IMR-90 (cell line): ENCODE results near the gene BSCL2. TPM values are rescaled to one million over a fixed set of nuclear protein-coding genes. Genes with fewer than 3 reads are reported as not detected.

Experiments used
- ATAC-seq: fragments of 200-7000 bp; cut with Tn5 transposase; 2 replicates; pipeline ENCODE4 v1.9.1; 2020; ENCODE audit warnings: low read depth, mild to moderate bottlenecking, moderate library complexity
- BruUV-seq: library from RNA; stranded (reverse); fragments of 400-500 nt; replicated peaks from 2 replicates; lab custom pipeline; 2021; lab: Mats Ljungman, UMichigan
- CTCF ChIA-PET: fragments of 300-600 bp; formaldehyde crosslinking; extraction: SDS; loops from one replicate; lab custom pipeline; 2021; ENCODE audit warnings: antibody characterized with exemption; lab: Yijun Ruan, JAX
- POLR2A ChIA-PET: fragments of 300-600 bp; sonication (Branson Sonifier 250); formaldehyde crosslinking; loops from one replicate; lab custom pipeline; 2022; ENCODE audit warnings: antibody characterized with exemption; ENCODE audit not compliant: unreplicated experiment; lab: Charles Lee
- DNase-seq: peaks from one replicate; pipeline ENCODE4 v3.0.0; 2013
- H2AFZ ChIP-seq: replicated peaks from 2 replicates; pipeline ENCODE3; 2013; ENCODE audit warnings: low read length, mild to moderate bottlenecking; ENCODE audit not compliant: poor library complexity
- H2AK5ac ChIP-seq: 2 replicates; pipeline ENCODE4 v1.6.1; 2013; ENCODE audit warnings: low read depth, low read length, inconsistent platforms
- H2AK9ac ChIP-seq: replicated peaks from 2 replicates; pipeline ENCODE3; 2013; ENCODE audit warnings: mild to moderate bottlenecking, low read depth, low read length, moderate library complexity; ENCODE audit not compliant: poor library complexity
- H2BK120ac ChIP-seq: 2 replicates; pipeline ENCODE4 v1.6.1; 2013; ENCODE audit warnings: low read depth, low read length, inconsistent platforms
- H2BK15ac ChIP-seq: 3 replicates; pipeline ENCODE4 v1.6.1; 2013; ENCODE audit warnings: low read depth, low read length, inconsistent platforms
- H2BK20ac ChIP-seq: 2 replicates; pipeline ENCODE4 v1.6.1; 2013; ENCODE audit warnings: low read depth, mild to moderate bottlenecking, inconsistent platforms, low read length, moderate library complexity
- H2BK5ac ChIP-seq: 2 replicates; pipeline ENCODE4 v1.6.1; 2013; ENCODE audit warnings: mild to moderate bottlenecking, low read depth, low read length, inconsistent platforms; ENCODE audit not compliant: poor library complexity, severe bottlenecking
- H3K14ac ChIP-seq: replicated peaks from 2 replicates; pipeline ENCODE4 v1.6.1; 2013; ENCODE audit warnings: low read depth, low read length, inconsistent platforms
- H3K18ac ChIP-seq: 2 replicates; pipeline ENCODE4 v1.6.1; 2013; ENCODE audit warnings: low read depth, low read length, control low read depth
- H3K23ac ChIP-seq: 2 replicates; pipeline ENCODE4 v1.6.1; 2013; ENCODE audit warnings: low read depth, low read length, inconsistent platforms
- H3K27ac ChIP-seq: 2 replicates; pipeline ENCODE4 v1.5.1; 2013; ENCODE audit warnings: mild to moderate bottlenecking, control low read depth, low read length; ENCODE audit not compliant: insufficient read depth
- H3K27me3 ChIP-seq: 2 replicates; pipeline ENCODE4 v1.6.1; 2013; ENCODE audit warnings: low read length; ENCODE audit not compliant: control insufficient read depth, insufficient read depth
- H3K36me3 ChIP-seq: 2 replicates; pipeline ENCODE4 v1.6.1; 2013; ENCODE audit warnings: low read length, mixed read lengths; ENCODE audit not compliant: control insufficient read depth, insufficient read depth
- H3K4ac ChIP-seq: 2 replicates; pipeline ENCODE4 v1.6.1; 2013; ENCODE audit warnings: low read depth, low read length, inconsistent platforms
- H3K4me1 ChIP-seq: 2 replicates; pipeline ENCODE4 v1.6.1; 2013; ENCODE audit warnings: low read length, mixed read lengths; ENCODE audit not compliant: control insufficient read depth, insufficient read depth
- H3K4me2 ChIP-seq: 2 replicates; pipeline ENCODE4 v1.6.1; 2013; ENCODE audit warnings: low read depth, mild to moderate bottlenecking, control low read depth, low read length, moderate library complexity
- H3K4me3 ChIP-seq: 2 replicates; pipeline ENCODE4 v1.5.1; 2013; ENCODE audit warnings: low read depth, mild to moderate bottlenecking, control low read depth, low read length, moderate library complexity; ENCODE audit not compliant: insufficient read depth
- H3K56ac ChIP-seq: 2 replicates; pipeline ENCODE4 v1.6.1; 2013; ENCODE audit warnings: low read length, inconsistent platforms; ENCODE audit not compliant: insufficient read depth; ENCODE audit errors: extremely low read depth
- H3K79me1 ChIP-seq, 2 experiments: 2 replicates each; pipeline ENCODE4 v1.6.1; 2013; ENCODE audit warnings: low read length in 2 of 2, inconsistent platforms in 1 of 2, low read depth in 1 of 2
- H3K9ac ChIP-seq: 2 replicates; pipeline ENCODE4 v1.6.1; 2013; ENCODE audit warnings: low read depth, low read length, control low read depth
- H3K9me1 ChIP-seq: 2 replicates; pipeline ENCODE4 v1.6.1; 2013; ENCODE audit warnings: low read length, inconsistent platforms; ENCODE audit not compliant: insufficient read depth
- H3K9me3 ChIP-seq: 2 replicates; pipeline ENCODE4 v1.6.1; 2013; ENCODE audit warnings: low read length; ENCODE audit not compliant: control insufficient read depth, insufficient read depth
- H4K20me1 ChIP-seq: 2 replicates; pipeline ENCODE4 v1.6.1; 2013; ENCODE audit warnings: low read length, inconsistent platforms; ENCODE audit not compliant: insufficient read depth
- H4K5ac ChIP-seq: 2 replicates; pipeline ENCODE4 v1.6.1; 2013; ENCODE audit warnings: mild to moderate bottlenecking, low read depth, low read length, control low read depth
- H4K8ac ChIP-seq, 2 experiments: 2 replicates each; pipeline ENCODE4 v1.6.1; 2013; ENCODE audit warnings: low read depth in 2 of 2, low read length in 2 of 2, control low read depth in 1 of 2, inconsistent platforms in 1 of 2
- H4K91ac ChIP-seq: 2 replicates; pipeline ENCODE4 v1.6.1; 2013; ENCODE audit warnings: low read depth, low read length, inconsistent platforms; ENCODE audit not compliant: insufficient read depth
- BHLHE40 ChIP-seq: fragments of 150-350 bp; IDR thresholded peaks from 2 replicates; pipeline ENCODE4 v1.6.1; 2016; ENCODE audit warnings: mild to moderate bottlenecking, low read depth, low read length
- CHD1 ChIP-seq: IDR thresholded peaks from 2 replicates; pipeline ENCODE4 v1.6.1; 2012; ENCODE audit warnings: low read depth, low read length, improper control_type of control experiment
- CTCF ChIP-seq: conservative IDR thresholded peaks from 2 replicates; pipeline ENCODE4 v1.5.1; 2012; ENCODE audit warnings: mild to moderate bottlenecking, low read depth, low read length, improper control_type of control experiment
- MXI1 ChIP-seq: IDR thresholded peaks from 2 replicates; pipeline ENCODE4 v1.6.1; 2012; ENCODE audit warnings: low read depth, mild to moderate bottlenecking, low read length, moderate library complexity, borderline replicate concordance
- POLR2A ChIP-seq: IDR thresholded peaks from 2 replicates; pipeline ENCODE4 v1.6.1; 2012; ENCODE audit warnings: mild to moderate bottlenecking, low read depth, low read length
- RAD21 ChIP-seq: IDR thresholded peaks from 2 replicates; pipeline ENCODE4 v1.6.1; 2012; ENCODE audit warnings: low read length, improper control_type of control experiment
- USF2 ChIP-seq: fragments of 150-350 bp; IDR thresholded peaks from 2 replicates; pipeline ENCODE4 v1.6.1; 2017; ENCODE audit warnings: mild to moderate bottlenecking, antibody characterized with exemption, low read length, low read depth
- WGBS, 2 experiments: methylation state at CpG; one replicate each; pipeline versions ENCODE4 v1.1.5 to v1.1.7; 2013; ENCODE audit warnings: missing lambda C conversion rate in 2 of 2; ENCODE audit not compliant: insufficient read length in 1 of 2; ENCODE audit errors: extremely low coverage in 2 of 2; 5-methylcytosine and 5-hydroxymethylcytosine counted together
- dilution Hi-C: fragments of 300-500 bp; cut with HindIII; formaldehyde crosslinking; loops from one replicate; pipeline ENCODE4 v1.14.3; 2018; ENCODE audit warnings: low sequenced_read_pairs; ENCODE audit not compliant: unreplicated experiment
- in situ Hi-C: fragments of 300-500 bp; cut with MboI; formaldehyde crosslinking; loops from 3 replicates; pipeline ENCODE4 v1.14.3; 2019; ENCODE audit warnings: low sequenced_read_pairs, inconsistent platforms, mixed read lengths
- intact Hi-C: fragments of 100-400 bp; cut with micrococcal nuclease; formaldehyde crosslinking; loops from 2 replicates; pipeline ENCODE4 v1.10.0; 2022
- polyA plus RNA-seq, 3 experiments: library from polyadenylated mRNA; depleted of rRNA; stranded (reverse); fragments of >200 nt; gene quantifications; 2 replicates each; pipeline ENCODE4 v1.2.3, GENCODE V29; 2012; ENCODE audit warnings: low replicate concordance in 1 of 3
- total RNA-seq: library from RNA; depleted of rRNA; stranded (reverse); fragments of >200 nt; gene quantifications from 2 replicates; pipeline ENCODE4 v1.2.3, GENCODE V29; 2012

The BSCL2 gene
- total and polyA plus RNA-seq, 2 of the 4 experiments (the other 2 are of a cell fraction): 26.2 to 47.1 TPM

- H3K27ac ChIP-seq: no peak overlapping the region
- no peak overlapping the region for H3K18ac ChIP-seq
- BruUV-seq: TSS peak; percentile 90
- no peak overlapping the region for H3K4ac ChIP-seq
- 0 out of 4 replicates have a peak overlapping the region, but pooled peaks of 1 of the 2 experiments have one; percentile 13 for H4K8ac ChIP-seq
- dilution Hi-C loops: no loop called here
- intact Hi-C loops: no loop called here
- H3K36me3 ChIP-seq: peaks cover 56% of the 10 kb centered on the region
- CTCF ChIA-PET: no interaction called here
- H2AK5ac ChIP-seq: no peak overlapping the region
- POLR2A ChIA-PET: no interaction called here
- H2BK20ac ChIP-seq: no peak overlapping the region
- H3K9ac ChIP-seq: no peak overlapping the region
- peaks cover 42% of the 10 kb centered on the region for H4K20me1 ChIP-seq
- H3K23ac ChIP-seq: peak overlapping the region; percentile 8; the same call in 1 of the 2 replicates
- H3K4me3 ChIP-seq: no peak overlapping the region
- H2AFZ ChIP-seq: no peak overlapping the region
- peak; percentile 42 for ATAC-seq
- H3K4me2 ChIP-seq: no peak overlapping the region
- H4K91ac ChIP-seq: no peak overlapping the region
- H2BK120ac ChIP-seq: no peak overlapping the region
- WGBS, 2 experiments: no CpG with 5 or more reads among the region's 7 CpGs
- H3K79me1 ChIP-seq: peaks cover 29 to 50% of the 10 kb centered on the region in 2 experiments
- H4K5ac ChIP-seq: no peak overlapping the region
- TF ChIP-seq USF2 (no peak), RAD21 (no peak), BHLHE40 (no peak), POLR2A (no peak), CHD1 (no peak), MXI1 (no peak), CTCF (no peak)
- H3K9me3 ChIP-seq: no peaks in the 10 kb centered on the region
- H3K4me1 ChIP-seq: peaks cover 4% of the 10 kb centered on the region; the same call in 1 of the 2 replicates
- H2AK9ac ChIP-seq: no peak overlapping the region
- no peak overlapping the region for H3K56ac ChIP-seq
- H3K9me1 ChIP-seq: peaks cover 8% of the 10 kb centered on the region; the same call in 1 of the 2 replicates
- H3K27me3 ChIP-seq: no peaks in the 10 kb centered on the region
- no peak overlapping the region for H2BK15ac ChIP-seq
- in situ Hi-C loops: no loop called here
- no peak overlapping the region for H2BK5ac ChIP-seq
- peak; percentile 40 for DNase-seq
- no peak overlapping the region for H3K14ac ChIP-seq
These were observed 14.8 kb upstream of the BSCL2 start for GRCh38 chr11:62721994-62722393.
